ENCODE data around the gene LPP.

LPP gene

GRCh38 chr3:188244395-188244861 is 90.5 kb downstream of the LPP start:
- no peak for DNase-seq (ENCODE audit: low read depth in 1 of 2, low spot score in 1 of 2)

GRCh38 chr3:188246905-188247304 is 92.9 kb downstream of the LPP start:
- no peak for DNase-seq (ENCODE audit: low read depth in 1 of 2, low spot score in 1 of 2)

- no peak for DNase-seq (ENCODE audit: low read depth in 1 of 2, low spot score in 1 of 2)
Observed at GRCh38 chr3:188248036-188248561, 94.1 kb downstream of the LPP start.

GRCh38 chr3:188253123-188253793 is 99.3 kb downstream of the LPP start:
- no peak for DNase-seq (ENCODE audit: low read depth in 1 of 2, low spot score in 1 of 2)

GRCh38 chr3:188253800-188254452 is 100.0 kb downstream of the LPP start:
- no peak for DNase-seq (ENCODE audit: low read depth in 1 of 2, low spot score in 1 of 2)

- DNase-seq (ENCODE audit: low read depth in 1 of 2, low spot score in 1 of 2): no peak
Observed at GRCh38 chr3:188254520-188255070, 100.6 kb downstream of the LPP start.

GRCh38 chr3:188255190-188255589 is 101.2 kb downstream of the LPP start:
- no peak for DNase-seq (ENCODE audit: low read depth in 1 of 2, low spot score in 1 of 2)

GRCh38 chr3:188256758-188257157 is 102.8 kb downstream of the LPP start:
- no peak for DNase-seq (ENCODE audit: low read depth in 1 of 2, low spot score in 1 of 2)

- no peak for DNase-seq (ENCODE audit: low read depth in 1 of 2, low spot score in 1 of 2)
Observed at GRCh38 chr3:188257384-188258026, 103.5 kb downstream of the LPP start.

GRCh38 chr3:188259191-188259590 is 105.2 kb downstream of the LPP start:
- no peak for DNase-seq (ENCODE audit: low read depth in 1 of 2, low spot score in 1 of 2)

GRCh38 chr3:188259596-188259995 is 105.6 kb downstream of the LPP start:
- no peak for DNase-seq (ENCODE audit: low read depth in 1 of 2, low spot score in 1 of 2)

- DNase-seq (ENCODE audit: low read depth in 1 of 2, low spot score in 1 of 2): no peak
Observed at GRCh38 chr3:188261011-188261410, 107.1 kb downstream of the LPP start.

GRCh38 chr3:188262488-188262887 is 108.5 kb downstream of the LPP start:
- DNase-seq (ENCODE audit: low read depth in 1 of 2, low spot score in 1 of 2): no peak

GRCh38 chr3:188262913-188263683 is 109.1 kb downstream of the LPP start:
- DNase-seq (ENCODE audit: low read depth in 1 of 2, low spot score in 1 of 2): no peak

GRCh38 chr3:188264226-188265207 is 110.6 kb downstream of the LPP start:
- no peak for DNase-seq (ENCODE audit: low read depth in 1 of 2, low spot score in 1 of 2)

GRCh38 chr3:188266562-188267274 is 112.8 kb downstream of the LPP start:
- no peak for DNase-seq (ENCODE audit: low read depth in 1 of 2, low spot score in 1 of 2)

GRCh38 chr3:188267790-188268335 is 113.9 kb downstream of the LPP start:
- no peak for DNase-seq (ENCODE audit: low read depth in 1 of 2, low spot score in 1 of 2)

GRCh38 chr3:188268336-188268735 is 114.4 kb downstream of the LPP start:
- no peak for DNase-seq (ENCODE audit: low read depth in 1 of 2, low spot score in 1 of 2)

GRCh38 chr3:188269040-188269439 is 115.1 kb downstream of the LPP start:
- no peak for DNase-seq (ENCODE audit: low read depth in 1 of 2, low spot score in 1 of 2)

All from stimulated activated CD4-positive, alpha-beta T cell treated with anti-CD3 and anti-CD28 coated beads, Interleukin-15, amount 100 ng/mL, for 1 hour (primary cell).